Naive thymus-derived CD4-positive, alpha-beta T cell (primary cell): ENCODE measurements around the gene SLC28A3. TPM values are rescaled to one million over a fixed set of nuclear protein-coding genes. Genes with fewer than 3 reads are reported as not detected.
A peak's percentile ranks its signal among the peaks of the same experiment; 100 is the strongest.

Experiments
- ATAC-seq: fragments of 150-1000 bp; cut with Tn5 transposase; 2 replicates; pipeline ENCODE4 v1.10.0; 2021; ENCODE audit warnings: mild to moderate bottlenecking, moderate library complexity
- CTCF ChIA-PET: fragments of 350-600 bp; sonication (Branson Sonifier 250); formaldehyde crosslinking; loops from one replicate; lab custom pipeline; 2021; ENCODE audit warnings: antibody characterized with exemption; lab: Charles Lee
- POLR2A ChIA-PET: fragments of 350-600 bp; sonication (Branson Sonifier 250); formaldehyde crosslinking; loops from one replicate; lab custom pipeline; 2021; ENCODE audit warnings: antibody characterized with exemption, inconsistent platforms; lab: Charles Lee
- DNase-seq, 9 donors: peaks; one replicate each; pipeline versions ENCODE4 v3.0.0 to v3.0.0-alpha.2; 2020 to 2022; ENCODE audit warnings: mixed read lengths in 1 of 9
- H3K27ac ChIP-seq: one replicate; pipeline ENCODE4 v1.7.0; 2013; ENCODE audit warnings: mild to moderate bottlenecking, low read depth, low read length, moderate library complexity
- H3K27me3 ChIP-seq, 2 donors: one replicate each; pipeline ENCODE4 v1.7.0; 2013; ENCODE audit warnings: low read length in 2 of 2, mild to moderate bottlenecking in 2 of 2, moderate library complexity in 2 of 2; ENCODE audit not compliant: control insufficient read depth in 2 of 2, insufficient read depth in 2 of 2
- H3K36me3 ChIP-seq, 3 experiments: 1 replicate in 2 of 3; 2 replicates in 1 of 3; pipeline ENCODE4 v1.7.0; 2013; ENCODE audit warnings: low read length in 3 of 3, mild to moderate bottlenecking in 3 of 3, moderate library complexity in 1 of 3; ENCODE audit not compliant: insufficient read depth in 3 of 3, control insufficient read depth in 2 of 3
- H3K4me1 ChIP-seq, 2 donors: one replicate each; pipeline ENCODE4 v1.7.0; 2013; ENCODE audit warnings: low read length in 2 of 2, mild to moderate bottlenecking in 2 of 2, moderate library complexity in 1 of 2; ENCODE audit not compliant: control insufficient read depth in 2 of 2, insufficient read depth in 2 of 2
- H3K4me3 ChIP-seq: 2 replicates; pipeline ENCODE4 v1.7.0; 2013; ENCODE audit warnings: mild to moderate bottlenecking, low read length
- H3K9me3 ChIP-seq, 3 experiments: 1 replicate in 2 of 3; 2 replicates in 1 of 3; pipeline ENCODE4 v1.7.0; 2013; ENCODE audit warnings: low read length in 3 of 3; ENCODE audit not compliant: control insufficient read depth in 2 of 3
- H3K27ac Mint-ChIP-seq, 9 donors: one replicate each; pipeline ENCODE4 v1.8.0; 2020 to 2022; ENCODE audit warnings: mixed read lengths in 9 of 9, mild to moderate bottlenecking in 8 of 9, moderate library complexity in 5 of 9, inconsistent platforms in 2 of 9
- H3K27me3 Mint-ChIP-seq, 5 donors: one replicate each; pipeline ENCODE4 v1.8.0; 2021 to 2022; ENCODE audit warnings: mixed read lengths in 5 of 5, mild to moderate bottlenecking in 1 of 5
- H3K36me3 Mint-ChIP-seq, 5 donors: one replicate each; pipeline ENCODE4 v1.8.0; 2020 to 2022; ENCODE audit warnings: mixed read lengths in 5 of 5, mild to moderate bottlenecking in 3 of 5, inconsistent platforms in 1 of 5
- H3K4me1 Mint-ChIP-seq, 7 donors: one replicate each; pipeline ENCODE4 v1.8.0; 2020 to 2022; ENCODE audit warnings: mixed read lengths in 7 of 7, mild to moderate bottlenecking in 3 of 7, inconsistent platforms in 1 of 7
- H3K4me3 Mint-ChIP-seq, 10 donors: one replicate each; pipeline ENCODE4 v1.8.0; 2020 to 2022; ENCODE audit warnings: mild to moderate bottlenecking in 10 of 10, mixed read lengths in 10 of 10, moderate library complexity in 6 of 10, inconsistent platforms in 2 of 10
- H3K9me3 Mint-ChIP-seq, 11 donors: one replicate each; pipeline ENCODE4 v1.8.0; 2020 to 2022; ENCODE audit warnings: mixed read lengths in 11 of 11, mild to moderate bottlenecking in 4 of 11, inconsistent platforms in 1 of 11, moderate library complexity in 1 of 11
- intact Hi-C, 2 donors: fragments of 100-400 bp; cut with micrococcal nuclease; formaldehyde crosslinking; loops; one replicate each; pipeline ENCODE4 v1.15.1; 2023
- polyA plus RNA-seq, 2 donors: library from polyadenylated mRNA; unstranded; fragments of 300-500 nt; fragmentation: Illumina TruSeq; gene quantifications; one replicate each; pipeline ENCODE4 v1.2.3, GENCODE V29; 2021
- total RNA-seq, 6 experiments: library from RNA in 5 of 6; stranded (reverse) in 5 of 6; gene quantifications; 1 replicate in 5 of 6; 2 replicates in 1 of 6; pipeline ENCODE4 v1.2.3 and lab custom pipeline; 2021 to 2026

Gene SLC28A3
- total and polyA plus RNA-seq, 7 experiments from 2014 or later = 0.51 TPM; not detected in 6

DNA sequence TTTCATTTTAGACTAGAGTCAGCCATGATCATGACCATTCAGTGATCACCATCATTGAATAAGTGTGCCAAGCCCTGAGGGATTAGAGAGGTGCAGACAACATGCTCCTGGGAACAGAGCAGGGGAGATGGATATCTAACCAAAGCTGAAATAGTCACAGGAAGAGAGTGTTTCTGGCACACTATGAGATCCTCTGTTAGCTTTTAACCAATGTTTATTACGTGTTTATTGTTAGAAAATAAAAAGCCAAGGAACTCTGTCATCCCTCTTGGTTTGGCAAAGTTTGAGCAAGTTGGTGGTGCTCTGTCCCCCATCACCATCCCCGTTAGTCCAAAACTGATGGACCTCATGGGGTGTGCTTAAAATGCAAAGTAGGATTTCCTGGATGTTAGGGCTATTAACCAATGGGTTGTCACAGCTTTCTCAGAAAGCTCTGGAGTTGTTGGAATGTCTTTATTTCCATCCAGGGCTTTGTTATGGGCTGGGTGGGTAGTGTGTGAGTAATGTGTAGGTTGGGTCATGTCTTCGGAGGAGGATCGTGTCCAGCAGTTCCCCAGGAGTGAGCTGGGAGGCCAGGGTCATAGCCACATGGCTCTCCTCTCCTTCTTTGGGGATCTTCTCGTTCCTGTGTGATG is 34.9 kb downstream of the SLC28A3 start:
- POLR2A ChIA-PET = interaction anchor here (0.7 kb wide), 1 partner anchor 326 kb away, joined by 3 read pairs; the partner anchor contains the start of gene HNRNPK

GRCh38 chr9:84304166-84304565 is 36.4 kb downstream of the SLC28A3 start:
- Histone ChIP-seq H3K4me3 (no peak overlapping the region), H3K9me3 (no peaks in the 10 kb centered on the region), H3K4me1 (no peaks in the 10 kb centered on the region), H3K27me3 (no peaks in the 10 kb centered on the region), H3K27ac (no peak overlapping the region), H3K36me3 (no peaks in the 10 kb centered on the region)
- DNase-seq = no peak
- ATAC-seq = no peak
- H3K27me3 Mint-ChIP-seq = no peaks in the 10 kb centered on the region
- H3K9me3 Mint-ChIP-seq = peaks cover 0 to 6% (median 0%) of the 10 kb centered on the region in 11 donors
- POLR2A ChIA-PET = no interaction called here
- H3K4me3 Mint-ChIP-seq = no peak overlapping the region
- no peak overlapping the region for H3K27ac Mint-ChIP-seq
- peaks cover 0 to 22% (median 0%) of the 10 kb centered on the region in 7 donors for H3K4me1 Mint-ChIP-seq
- peaks cover 0 to 10% (median 0%) of the 10 kb centered on the region in 5 donors for H3K36me3 Mint-ChIP-seq
- CTCF ChIA-PET = no interaction called here
- intact Hi-C loops = no loop called here

More for the DNA sequence above, 34.9 kb downstream of the SLC28A3 start:
- DNase-seq (no peak), ATAC-seq (no peak)
- H3K27ac ChIP-seq = no peak overlapping the region
- Mint-ChIP-seq H3K27me3 (no peaks in the 10 kb centered on the region), H3K9me3 (peaks cover 0 to 6% (median 0%) of the 10 kb centered on the region in 11 donors), H3K4me1 (peaks cover 0 to 22% (median 0%) of the 10 kb centered on the region in 7 donors), H3K36me3 (peaks cover 0 to 10% (median 0%) of the 10 kb centered on the region in 5 donors), H3K27ac (no peak overlapping the region), H3K4me3 (no peak overlapping the region)
- H3K27me3 ChIP-seq = no peaks in the 10 kb centered on the region
- no peaks in the 10 kb centered on the region for H3K4me1 ChIP-seq
- CTCF ChIA-PET = interaction anchor here (0.7 to 1.0 kb wide), 2 partner anchors 12 to 342 kb away, joined by 3 to 4 read pairs; no protein-coding TSS in a partner anchor
- intact Hi-C loops = no loop called here
- H3K4me3 ChIP-seq = no peak overlapping the region
- no peaks in the 10 kb centered on the region for H3K36me3 ChIP-seq
- H3K9me3 ChIP-seq = no peaks in the 10 kb centered on the region

DNA sequence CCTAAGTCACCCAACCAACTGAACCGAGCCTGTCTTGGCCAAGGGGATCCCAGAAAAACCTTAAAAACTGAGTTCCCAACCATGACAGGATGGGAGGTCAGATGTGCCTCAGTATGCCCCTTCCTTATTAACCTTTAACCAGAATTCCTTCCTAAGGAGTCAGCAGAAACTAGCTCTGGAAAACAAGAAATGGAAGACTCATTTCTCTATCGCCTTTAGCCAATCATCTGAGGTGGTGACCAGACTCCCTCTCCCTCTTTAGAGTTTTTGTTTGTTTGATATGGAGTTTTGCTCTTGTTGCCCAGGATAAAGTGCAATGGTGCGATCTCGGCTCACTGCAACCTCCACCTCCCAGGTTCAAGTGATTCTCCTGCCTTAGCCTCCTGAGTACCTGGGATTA is 37.5 kb downstream of the SLC28A3 start:
- CTCF ChIA-PET = no interaction called here
- H3K9me3 ChIP-seq = no peaks in the 10 kb centered on the region

GRCh38 chr9:84301851-84302250 is 38.7 kb downstream of the SLC28A3 start:
- Histone ChIP-seq H3K4me1 (peaks cover 0 to 2% of the 10 kb centered on the region in 2 donors), H3K27ac (no peak overlapping the region), H3K9me3 (no peaks in the 10 kb centered on the region), H3K27me3 (no peaks in the 10 kb centered on the region), H3K36me3 (no peaks in the 10 kb centered on the region), H3K4me3 (no peak overlapping the region)
- Mint-ChIP-seq H3K4me3 (no peak overlapping the region), H3K36me3 (peaks cover 0 to 18% (median 0%) of the 10 kb centered on the region in 5 donors), H3K27me3 (no peaks in the 10 kb centered on the region), H3K4me1 (peaks cover 0 to 43% (median 2%) of the 10 kb centered on the region in 7 donors), H3K9me3 (peaks cover 0 to 11% (median 0%) of the 10 kb centered on the region in 11 donors), H3K27ac (peak overlapping the region in 1 of 9 donors; percentile 80)
- ATAC-seq (peak; percentile 41), DNase-seq (no peak)
- ChIA-PET POLR2A (no interaction called here), CTCF (no interaction called here)
- intact Hi-C loops = no loop called here

More for the DNA sequence above, 37.5 kb downstream of the SLC28A3 start:
- ATAC-seq (no peak), DNase-seq (no peak)
- intact Hi-C loops = no loop called here
- no peaks in the 10 kb centered on the region for H3K27me3 Mint-ChIP-seq
- peaks cover 0 to 6% (median 0%) of the 10 kb centered on the region in 11 donors for H3K9me3 Mint-ChIP-seq
- H3K36me3 ChIP-seq = no peaks in the 10 kb centered on the region
- peaks cover 0 to 13% (median 0%) of the 10 kb centered on the region in 5 donors for H3K36me3 Mint-ChIP-seq
- peaks cover 0 to 31% (median 0%) of the 10 kb centered on the region in 7 donors for H3K4me1 Mint-ChIP-seq
- no peak overlapping the region for H3K4me3 ChIP-seq
- POLR2A ChIA-PET = no interaction called here
- no peaks in the 10 kb centered on the region for H3K27me3 ChIP-seq
- no peak overlapping the region for H3K4me3 Mint-ChIP-seq
- no peaks in the 10 kb centered on the region for H3K4me1 ChIP-seq
- H3K27ac ChIP-seq = no peak overlapping the region
- no peak overlapping the region for H3K27ac Mint-ChIP-seq

GRCh38 chr9:84300271-84300670 is 40.3 kb downstream of the SLC28A3 start:
- no peaks in the 10 kb centered on the region for H3K36me3 ChIP-seq
- Mint-ChIP-seq H3K9me3 (peaks cover 0 to 11% (median 0%) of the 10 kb centered on the region in 11 donors), H3K27me3 (no peaks in the 10 kb centered on the region), H3K27ac (no peak overlapping the region), H3K36me3 (peaks cover 0 to 13% (median 0%) of the 10 kb centered on the region in 5 donors), H3K4me1 (peaks cover 7 to 53% (median 17%) of the 10 kb centered on the region in 7 donors), H3K4me3 (no peak overlapping the region)
- peaks cover 8 to 13% of the 10 kb centered on the region in 2 donors for H3K4me1 ChIP-seq
- H3K27me3 ChIP-seq = no peaks in the 10 kb centered on the region
- ChIA-PET POLR2A (no interaction called here), CTCF (no interaction called here)
- ATAC-seq = no peak
- no peak overlapping the region for H3K4me3 ChIP-seq
- H3K27ac ChIP-seq = no peak overlapping the region
- H3K9me3 ChIP-seq = no peaks in the 10 kb centered on the region
- DNase-seq = no peak
- intact Hi-C loops = no loop called here

DNA sequence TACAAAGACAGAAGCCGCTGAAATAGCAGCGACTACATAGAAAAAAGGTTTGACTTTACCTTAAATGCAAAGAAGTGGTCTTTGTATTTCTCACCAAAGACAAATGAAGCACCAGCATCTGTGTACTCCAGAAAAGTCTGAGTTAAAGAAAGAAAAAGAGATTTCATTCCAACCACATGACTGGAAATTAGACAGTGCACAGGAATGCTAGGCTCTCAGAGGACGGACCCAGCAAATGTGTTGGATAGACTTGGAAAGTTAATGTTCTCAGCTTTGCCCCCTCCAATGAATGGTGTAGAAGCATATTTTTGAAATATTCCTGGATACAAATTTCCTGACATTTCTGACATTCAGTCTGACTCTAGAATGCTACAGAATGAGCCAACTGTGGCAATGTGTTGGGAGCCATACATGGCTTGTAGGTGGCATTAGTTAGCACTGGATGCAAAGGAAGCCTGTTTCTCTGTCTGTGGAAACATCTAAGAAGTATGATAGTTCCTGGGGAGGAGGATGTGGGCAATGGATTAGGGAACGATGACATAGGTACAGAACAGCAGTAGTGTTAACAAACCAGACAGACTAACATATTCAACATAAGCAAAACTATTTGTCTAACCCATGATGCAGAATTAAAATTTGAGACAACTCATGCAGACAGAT is 43.3 kb downstream of the SLC28A3 start:
- no peaks in the 10 kb centered on the region for H3K36me3 ChIP-seq
- no peaks in the 10 kb centered on the region for H3K27me3 ChIP-seq
- CTCF ChIA-PET = no interaction called here
- peaks cover 0 to 11% (median 0%) of the 10 kb centered on the region in 11 donors for H3K9me3 Mint-ChIP-seq
- ATAC-seq (no peak), DNase-seq (no peak)
- POLR2A ChIA-PET = interaction anchor here (0.5 to 2.0 kb wide), 2 partner anchors 30 to 317 kb away, joined by 4 to 11 read pairs; partner anchors contain the start of genes HNRNPK and RMI1
- H3K36me3 Mint-ChIP-seq = peaks cover 0 to 13% (median 0%) of the 10 kb centered on the region in 5 donors
- no peak overlapping the region for H3K4me3 ChIP-seq
- peaks cover 8 to 32% of the 10 kb centered on the region in 2 donors for H3K4me1 ChIP-seq
- H3K27me3 Mint-ChIP-seq = no peaks in the 10 kb centered on the region
- H3K27ac Mint-ChIP-seq = peak overlapping the region in 3 of 9 donors; percentile 73 to 100 (median 90)
- peak overlapping the region in 1 of 10 donors; percentile 71 for H3K4me3 Mint-ChIP-seq
- intact Hi-C loops = loop anchor here in 1 of 2 donors (5.0 to 10.0 kb wide), 2 partner anchors 340 to 1648 kb away; partner anchors contain the start of gene NAA35
- H3K27ac ChIP-seq = no peak overlapping the region
- peaks cover 21 to 74% (median 45%) of the 10 kb centered on the region in 7 donors for H3K4me1 Mint-ChIP-seq
- no peaks in the 10 kb centered on the region for H3K9me3 ChIP-seq
